Kidney (tissue), 14 donors: ENCODE measurements around the gene CACNB2. TPM values are rescaled to one million over a fixed set of nuclear protein-coding genes. Genes with fewer than 3 reads are reported as not detected.

Experiments
- DNase-seq, 5 donors: peaks; one replicate each; pipeline ENCODE4 v3.0.0-alpha.2; 2013 to 2020
- FAIRE-seq: peaks from 2 replicates; lab custom pipeline; 2012; peaks lifted over from hg19 to GRCh38; lab: Jason Lieb, UNC
- H3K27ac ChIP-seq, 2 donors: one replicate each; pipeline ENCODE4 v1.7.0; 2013; ENCODE audit warnings: low read depth in 2 of 2, low read length in 2 of 2, inconsistent platforms in 1 of 2
- H3K27me3 ChIP-seq: one replicate; pipeline ENCODE4 v1.7.1; 2013; ENCODE audit warnings: low read length, inconsistent platforms; ENCODE audit not compliant: control insufficient read depth, insufficient read depth
- H3K36me3 ChIP-seq, 3 donors: one replicate each; pipeline versions ENCODE4 v1.7.0 to v1.7.1; 2013; ENCODE audit warnings: low read length in 3 of 3, control low read depth in 1 of 3, inconsistent platforms in 1 of 3; ENCODE audit not compliant: insufficient read depth in 3 of 3, control insufficient read depth in 2 of 3
- H3K4me1 ChIP-seq, 3 donors: one replicate each; pipeline versions ENCODE4 v1.7.0 to v1.7.1; 2013; ENCODE audit warnings: low read length in 3 of 3, inconsistent platforms in 1 of 3, low read depth in 1 of 3; ENCODE audit not compliant: control insufficient read depth in 2 of 3, insufficient read depth in 2 of 3
- H3K4me3 ChIP-seq, 3 donors: one replicate each; pipeline versions ENCODE4 v1.7.0 to v1.8.1; 2013; ENCODE audit warnings: low read length in 3 of 3, control low read depth in 1 of 3, inconsistent platforms in 1 of 3
- H3K9ac ChIP-seq, 3 donors: one replicate each; pipeline versions ENCODE4 v1.7.0 to v1.7.1; 2013; ENCODE audit warnings: low read length in 3 of 3, control low read depth in 1 of 3, inconsistent platforms in 1 of 3
- H3K9me3 ChIP-seq, 3 donors: one replicate each; pipeline versions ENCODE4 v1.7.0 to v1.7.1; 2013; ENCODE audit warnings: low read length in 3 of 3, control low read depth in 1 of 3, inconsistent platforms in 1 of 3; ENCODE audit not compliant: control insufficient read depth in 2 of 3, insufficient read depth in 1 of 3
- CTCF ChIP-seq: IDR thresholded peaks from 3 replicates; pipeline ENCODE4 v1.5.1; 2012; ENCODE audit warnings: mild to moderate bottlenecking, moderate library complexity, borderline replicate concordance; ENCODE audit not compliant: insufficient read depth; ENCODE audit errors: extremely low read depth
- intact Hi-C: fragments of 100-400 bp; cut with DNase I; formaldehyde crosslinking; loops from one replicate; pipeline ENCODE4 v1.11.1; 2022
- polyA plus RNA-seq: library from polyadenylated mRNA; stranded (reverse); fragments of 350-450 nt; fragmentation: Illumina TruSeq; extraction: RNeasy Lipid Tissue Mini Kit (QIAGEN cat#74804); gene quantifications from one replicate; pipeline ENCODE4 v1.2.3, GENCODE V29; 2014; ENCODE audit warnings: low read depth, low replicate concordance; ENCODE audit not compliant: insufficient read depth
- total RNA-seq: library from RNA; stranded (reverse); fragmentation: NEBNext Ultra II Directional; extraction: Animal tissue kit (Norgen Biotek cat#: 25700); gene quantifications from one replicate; pipeline ENCODE4 v1.2.1, GENCODE V29; 2021
- donor health status: control.
- donor health status: control.
- donor health status: control.
- donor health status: control.
- donor health status: control.
- donor health status: DM: yes; HTN: yes; CAD: no.
- donor health status: Normal renal cell carcinoma (clear cell type).

Gene CACNB2
- total and polyA plus RNA-seq, 2 donors from 2014 or later, result 2.8 TPM

DNA sequence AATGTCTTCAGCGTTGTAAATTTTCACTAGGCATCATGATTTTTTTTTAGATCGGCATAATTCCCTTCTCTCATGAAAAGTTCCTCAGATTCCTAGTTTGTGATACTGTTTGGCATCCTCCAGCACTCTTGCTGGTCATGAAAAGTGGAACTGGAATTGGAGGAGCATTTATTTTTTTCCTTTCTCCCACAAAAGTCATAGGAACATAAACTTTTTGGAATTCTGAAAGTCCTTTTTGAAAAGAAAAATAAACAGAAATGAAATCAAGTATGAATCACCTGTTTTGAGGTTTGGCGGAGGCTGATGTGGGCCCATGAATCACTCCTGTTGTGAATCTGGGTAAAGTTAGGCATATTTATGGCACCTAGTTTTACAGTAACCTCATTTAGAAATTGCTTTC, 17.7 kb downstream of the CACNB2 start:
- DNase-seq (no peak), FAIRE-seq (no peak)
- no peak overlapping the region for H3K27ac ChIP-seq
- H3K36me3 ChIP-seq, result no peaks in the 10 kb centered on the region
- no peak for TF ChIP-seq CTCF
- no peaks in the 10 kb centered on the region for H3K4me1 ChIP-seq
- no peak overlapping the region for H3K4me3 ChIP-seq
- intact Hi-C loops, result no loop called here
- peaks cover 0 to 4% (median 0%) of the 10 kb centered on the region in 3 donors for H3K9me3 ChIP-seq
- no peaks in the 10 kb centered on the region for H3K27me3 ChIP-seq
- H3K9ac ChIP-seq, result no peak overlapping the region

DNA sequence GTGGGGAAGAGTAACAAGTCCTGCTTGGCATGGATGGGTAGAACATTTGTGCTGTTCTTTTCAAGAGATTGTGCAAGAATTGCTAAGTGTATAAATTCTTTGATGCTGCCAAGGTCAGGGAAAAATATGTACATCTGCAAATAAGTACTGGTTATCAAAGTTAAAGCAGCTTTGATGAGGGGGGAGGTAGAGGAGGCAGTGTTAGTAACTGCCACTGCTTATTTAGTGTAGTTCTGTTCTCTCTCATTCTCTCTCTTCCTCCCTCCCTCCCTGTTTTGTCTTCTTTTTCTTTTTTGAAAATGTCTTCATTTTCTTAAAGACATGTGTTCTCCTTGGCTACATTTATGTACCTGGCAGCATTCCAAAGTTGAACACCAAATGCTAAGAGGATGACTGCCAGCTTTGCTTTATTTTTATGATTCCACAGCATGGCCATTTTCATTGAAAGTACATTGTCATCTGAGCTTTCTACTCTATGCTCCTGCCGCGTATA, 18.6 kb downstream of the CACNB2 start:
- FAIRE-seq (no peak), DNase-seq (peak in 1 of 5 donors; percentile 15)
- Histone ChIP-seq H3K36me3 (no peaks in the 10 kb centered on the region), H3K4me3 (peak overlapping the region in 1 of 3 donors; percentile 22), H3K9ac (no peak overlapping the region), H3K4me1 (no peaks in the 10 kb centered on the region), H3K9me3 (peaks cover 0 to 4% (median 0%) of the 10 kb centered on the region in 3 donors), H3K27ac (no peak overlapping the region), H3K27me3 (no peaks in the 10 kb centered on the region)
- no peak for TF ChIP-seq CTCF
- intact Hi-C loops, result no loop called here

DNA sequence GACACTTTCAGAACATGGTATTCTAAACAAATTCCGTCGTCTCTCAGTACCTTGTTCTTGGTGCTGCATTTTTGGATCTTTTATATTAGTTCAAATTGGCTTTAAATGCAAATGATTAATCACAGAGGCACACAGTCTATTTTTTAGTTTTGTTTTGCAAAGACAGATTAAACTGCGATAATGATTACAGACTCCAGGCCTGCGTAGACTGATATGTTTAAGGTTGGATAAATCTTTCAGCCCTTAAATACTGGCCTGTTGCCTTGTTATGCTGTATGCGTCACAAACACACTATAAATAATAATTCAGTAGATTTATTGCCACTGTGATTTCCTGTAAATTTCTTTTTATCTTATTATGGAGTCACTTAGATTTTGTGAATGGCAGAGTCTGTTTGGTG, 19.3 kb downstream of the CACNB2 start:
- no peak overlapping the region for H3K27ac ChIP-seq
- H3K4me1 ChIP-seq, result no peaks in the 10 kb centered on the region
- H3K36me3 ChIP-seq, result no peaks in the 10 kb centered on the region
- peaks cover 0 to 4% (median 0%) of the 10 kb centered on the region in 3 donors for H3K9me3 ChIP-seq
- FAIRE-seq (no peak), DNase-seq (peak in 1 of 5 donors; percentile 24)
- no peak overlapping the region for H3K9ac ChIP-seq
- H3K27me3 ChIP-seq, result no peaks in the 10 kb centered on the region
- TF ChIP-seq CTCF, result no peak
- no peak overlapping the region for H3K4me3 ChIP-seq
- intact Hi-C loops, result no loop called here

- H3K4me3 ChIP-seq, result no peak overlapping the region
- DNase-seq (no peak), FAIRE-seq (no peak)
- H3K9me3 ChIP-seq, result no peaks in the 10 kb centered on the region
- no peaks in the 10 kb centered on the region for H3K27me3 ChIP-seq
- no peak overlapping the region for H3K27ac ChIP-seq
- no peaks in the 10 kb centered on the region for H3K36me3 ChIP-seq
- H3K4me1 ChIP-seq, result no peaks in the 10 kb centered on the region
- TF ChIP-seq CTCF, result no peak
- no peak overlapping the region for H3K9ac ChIP-seq
- intact Hi-C loops, result no loop called here
Measured at GRCh38 chr10:18162021-18162627, 21.9 kb downstream of the CACNB2 start.
